HL-60 (cell line): ENCODE measurements around the gene NHLRC2.

Source experiments
- DNase-seq, 2 experiments: peaks; one replicate each; pipeline ENCODE4 v3.0.0-alpha.2; 2010 to 2020; ENCODE audit warnings: low read depth in 1 of 2, low spot score in 1 of 2
- H3K27ac ChIP-seq: fragments of 250-450 bp; sonication (Bioruptor Pico); replicated peaks from 2 replicates; pipeline ENCODE4 v1.5.1; 2020; ENCODE audit warnings: mild to moderate bottlenecking, moderate library complexity
- H3K27me3 ChIP-seq: fragments of 250-450 bp; sonication (Bioruptor Pico); 2 replicates; pipeline ENCODE4 v1.5.1; 2021; ENCODE audit warnings: mild to moderate bottlenecking, moderate library complexity; ENCODE audit not compliant: insufficient read depth, poor library complexity, severe bottlenecking
- H3K4me3 ChIP-seq: replicated peaks from 2 replicates; pipeline ENCODE4 v1.5.1; 2011; ENCODE audit warnings: mild to moderate bottlenecking, control low read depth, low read length; ENCODE audit not compliant: insufficient read depth
- CTCF ChIP-seq: IDR thresholded peaks from one replicate; pipeline ENCODE4 v1.5.1; 2011; ENCODE audit warnings: low read length, control low read depth, inconsistent platforms; ENCODE audit not compliant: insufficient read depth
- GABPA ChIP-seq: IDR thresholded peaks from 2 replicates; pipeline ENCODE4 v1.6.1; 2012; ENCODE audit warnings: low read depth
- POLR2AphosphoS5 ChIP-seq: IDR thresholded peaks from 2 replicates; pipeline ENCODE4 v1.6.1; 2012; ENCODE audit warnings: low read depth
- REST ChIP-seq: IDR thresholded peaks from 2 replicates; pipeline ENCODE4 v1.6.1; 2012; ENCODE audit warnings: low read depth; ENCODE audit not compliant: insufficient replicate concordance
- SPI1 ChIP-seq: IDR thresholded peaks from 2 replicates; pipeline ENCODE4 v1.6.1; 2012; ENCODE audit warnings: low read depth, mild to moderate bottlenecking, borderline replicate concordance

NHLRC2 gene

GRCh38 chr10:113911113-113911512 is 56.7 kb downstream of the NHLRC2 start:
- TF ChIP-seq REST (no peak), SPI1 (no peak), POLR2AphosphoS5 (no peak)
- no peak for DNase-seq
- no peaks in the 10 kb centered on the region for H3K27me3 ChIP-seq
- no peak overlapping the region for H3K27ac ChIP-seq
- H3K4me3 ChIP-seq = no peak overlapping the region

GRCh38 chr10:113911839-113912238 is 57.4 kb downstream of the NHLRC2 start:
- DNase-seq = no peak
- Histone ChIP-seq H3K27ac (no peak overlapping the region), H3K4me3 (no peak overlapping the region), H3K27me3 (no peaks in the 10 kb centered on the region)
- TF ChIP-seq GABPA (no peak), SPI1 (no peak), CTCF (no peak), REST (no peak), POLR2AphosphoS5 (no peak)

DNA sequence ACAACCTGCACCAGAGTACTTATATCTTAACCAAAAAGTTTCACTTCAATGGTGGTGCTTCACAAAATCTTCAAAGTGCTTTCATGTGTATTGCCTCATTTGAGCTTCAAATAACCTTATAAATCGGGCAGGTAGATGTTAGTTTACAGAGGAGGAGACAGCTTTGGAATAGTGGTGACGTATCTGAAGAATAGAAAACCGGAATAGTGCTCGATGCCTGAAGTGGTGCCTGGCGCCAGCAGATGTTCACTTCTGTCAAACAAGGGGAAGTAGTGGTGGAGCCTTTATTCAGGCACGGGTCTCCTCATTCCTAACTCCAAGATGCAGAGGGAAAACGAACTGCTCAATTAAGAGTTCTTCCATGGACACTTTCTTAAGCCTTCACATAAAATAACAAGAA is 58.1 kb downstream of the NHLRC2 start:
- H3K27me3 ChIP-seq = no peaks in the 10 kb centered on the region
- H3K4me3 ChIP-seq = no peak overlapping the region
- no peak for DNase-seq
- no peak for TF ChIP-seq POLR2AphosphoS5
- TF ChIP-seq REST = no peak
- TF ChIP-seq CTCF = no peak
- TF ChIP-seq GABPA = no peak
- no peak for TF ChIP-seq SPI1
- H3K27ac ChIP-seq = no peak overlapping the region

GRCh38 chr10:113914956-113915355 is 60.5 kb downstream of the NHLRC2 start:
- Histone ChIP-seq H3K27me3 (no peaks in the 10 kb centered on the region), H3K4me3 (no peak overlapping the region), H3K27ac (no peak overlapping the region)
- DNase-seq = no peak
- TF ChIP-seq SPI1 = no peak
- TF ChIP-seq CTCF = no peak
- no peak for TF ChIP-seq POLR2AphosphoS5
- no peak for TF ChIP-seq REST
- TF ChIP-seq GABPA = no peak
